Measurements from ENCODE around the gene OARD1.
"Not testable (repeated sequence)": the region's sequence is repeated elsewhere in the genome, so short reads cannot be mapped to it uniquely, and the experiment has no call there.

OARD1 gene

GRCh38 chr6:41022294-41022693 is 49.9 kb downstream of the OARD1 start:
- Histone ChIP-seq H3K4me1 (ENCODE audit: insufficient read depth, insufficient read length) (no peaks in the 10 kb centered on the region), H3K9me3 (ENCODE audit: insufficient read depth, low read length) (no peaks in the 10 kb centered on the region), H3K9ac (ENCODE audit: insufficient read length, low read depth) (no peak overlapping the region), H3K4me3 (ENCODE audit: insufficient read length, low read depth) (no peak overlapping the region), H3K36me3 (ENCODE audit: insufficient read depth, insufficient read length, low read length) (peaks cover 27% of the 10 kb centered on the region), H3K27me3 (ENCODE audit: insufficient read depth, insufficient read length) (no peaks in the 10 kb centered on the region)
- TF ChIP-seq SUZ12 (IDR thresholded peaks at IDR 0.05; ENCODE audit: extremely low read depth, insufficient read depth, insufficient read length) (no peak), YY1 (IDR thresholded peaks at IDR 0.05; ENCODE audit: insufficient read depth, insufficient read length) (no peak), ZNF274 (IDR thresholded peaks at IDR 0.05; ENCODE audit: low read depth, low read length) (no peak)
- DNase-seq (ENCODE audit: low read depth, low spot score), result no peak

DNA sequence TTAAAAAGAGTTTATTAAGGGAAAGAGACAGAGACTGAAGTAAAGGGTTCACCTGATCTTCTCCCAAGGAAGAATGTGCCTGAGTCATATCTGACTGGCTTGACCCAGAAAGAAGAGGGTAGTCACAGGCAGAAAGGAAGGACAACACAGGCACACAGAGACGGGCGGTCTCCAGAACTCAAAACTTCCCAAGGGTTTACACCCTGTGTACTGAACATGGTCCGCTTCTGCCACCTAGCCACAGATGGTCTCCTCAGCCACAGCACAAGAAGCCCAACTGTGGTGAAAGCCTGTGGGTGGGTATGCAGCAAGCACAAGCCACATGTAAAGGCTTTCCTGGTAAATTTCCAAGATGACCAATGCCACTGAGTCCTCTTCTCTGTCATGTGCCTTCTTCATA is 50.3 kb downstream of the OARD1 start:
- H3K36me3 ChIP-seq (ENCODE audit: insufficient read depth, insufficient read length, low read length), result peaks cover 27% of the 10 kb centered on the region
- H3K4me1 ChIP-seq (ENCODE audit: insufficient read depth, insufficient read length), result no peaks in the 10 kb centered on the region
- TF ChIP-seq YY1 (IDR thresholded peaks at IDR 0.05; ENCODE audit: insufficient read depth, insufficient read length) (no peak), SUZ12 (IDR thresholded peaks at IDR 0.05; ENCODE audit: extremely low read depth, insufficient read depth, insufficient read length) (no peak), ZNF274 (IDR thresholded peaks at IDR 0.05; ENCODE audit: low read depth, low read length) (no peak)
- H3K27me3 ChIP-seq (ENCODE audit: insufficient read depth, insufficient read length), result no peaks in the 10 kb centered on the region
- H3K4me3 ChIP-seq (ENCODE audit: insufficient read length, low read depth), result no peak overlapping the region
- H3K9ac ChIP-seq (ENCODE audit: insufficient read length, low read depth), result no peak overlapping the region
- H3K9me3 ChIP-seq (ENCODE audit: insufficient read depth, low read length), result no peaks in the 10 kb centered on the region
- no peak for DNase-seq (ENCODE audit: low read depth, low spot score)

DNA sequence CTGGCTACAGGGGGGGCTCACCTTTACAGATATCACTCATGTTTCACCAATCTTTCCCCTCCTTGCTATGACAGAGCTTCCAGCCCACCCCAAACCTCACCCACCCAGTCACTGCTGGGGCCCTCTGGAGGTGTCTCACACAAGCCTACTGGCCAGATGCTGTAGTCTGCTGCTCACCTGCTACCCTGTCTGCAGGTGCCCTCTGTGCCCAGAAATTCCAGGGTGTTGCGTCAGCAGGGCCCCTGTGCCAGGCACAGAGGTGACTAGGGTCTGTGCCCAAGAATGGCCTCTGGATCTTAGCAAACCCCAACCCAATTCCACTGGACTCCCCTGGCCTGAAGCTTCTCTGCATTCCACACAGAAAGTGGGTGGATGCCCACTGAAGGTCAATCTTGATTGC is 54.5 kb downstream of the OARD1 start:
- Histone ChIP-seq H3K4me1 (ENCODE audit: insufficient read depth, insufficient read length) (peaks cover 2% of the 10 kb centered on the region), H3K9ac (ENCODE audit: insufficient read length, low read depth) (no peak overlapping the region), H3K27me3 (ENCODE audit: insufficient read depth, insufficient read length) (no peaks in the 10 kb centered on the region), H3K4me3 (ENCODE audit: insufficient read length, low read depth) (no peak overlapping the region), H3K9me3 (ENCODE audit: insufficient read depth, low read length) (no peaks in the 10 kb centered on the region), H3K36me3 (ENCODE audit: insufficient read depth, insufficient read length, low read length) (peaks cover 3% of the 10 kb centered on the region)
- TF ChIP-seq SUZ12 (IDR thresholded peaks at IDR 0.05; ENCODE audit: extremely low read depth, insufficient read depth, insufficient read length) (no peak), ZNF274 (IDR thresholded peaks at IDR 0.05; ENCODE audit: low read depth, low read length) (no peak), YY1 (IDR thresholded peaks at IDR 0.05; ENCODE audit: insufficient read depth, insufficient read length) (no peak)
- no peak for DNase-seq (ENCODE audit: low read depth, low spot score)

DNA sequence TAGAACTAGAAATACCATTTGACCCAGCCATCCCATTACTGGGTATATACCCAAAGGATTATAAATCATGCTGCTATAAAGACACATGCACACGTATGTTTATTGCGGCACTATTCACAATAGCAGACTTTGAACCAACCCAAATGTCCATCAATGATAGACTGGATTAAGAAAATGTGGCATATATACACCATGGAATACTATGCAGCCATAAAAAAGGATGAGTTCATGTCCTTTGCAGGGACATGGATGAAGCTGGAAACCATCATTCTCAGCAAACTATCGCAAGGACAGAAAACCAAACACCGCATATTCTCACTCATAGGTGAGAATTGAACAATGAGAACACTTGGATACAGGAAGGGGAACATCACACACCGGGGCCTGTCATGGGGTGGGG is 56.3 kb downstream of the OARD1 start:
- not testable (repeated sequence) for DNase-seq (ENCODE audit: low read depth, low spot score); H3K36me3 ChIP-seq (ENCODE audit: insufficient read depth, insufficient read length, low read length); H3K9ac ChIP-seq (ENCODE audit: insufficient read length, low read depth); H3K9me3 ChIP-seq (ENCODE audit: insufficient read depth, low read length); H3K4me3 ChIP-seq (ENCODE audit: insufficient read length, low read depth); H3K27me3 ChIP-seq (ENCODE audit: insufficient read depth, insufficient read length); H3K4me1 ChIP-seq (ENCODE audit: insufficient read depth, insufficient read length)

- no peak for DNase-seq (ENCODE audit: low read depth, low spot score)
- H3K36me3 ChIP-seq (ENCODE audit: insufficient read depth, insufficient read length, low read length), result no peaks in the 10 kb centered on the region
- no peak for TF ChIP-seq YY1 (IDR thresholded peaks at IDR 0.05; ENCODE audit: insufficient read depth, insufficient read length)
- TF ChIP-seq SUZ12 (IDR thresholded peaks at IDR 0.05; ENCODE audit: extremely low read depth, insufficient read depth, insufficient read length), result no peak
- no peak for TF ChIP-seq ZNF274 (IDR thresholded peaks at IDR 0.05; ENCODE audit: low read depth, low read length)
- H3K9ac ChIP-seq (ENCODE audit: insufficient read length, low read depth), result no peak overlapping the region
- H3K27me3 ChIP-seq (ENCODE audit: insufficient read depth, insufficient read length), result no peaks in the 10 kb centered on the region
- H3K4me1 ChIP-seq (ENCODE audit: insufficient read depth, insufficient read length), result peaks cover 2% of the 10 kb centered on the region
- no peak overlapping the region for H3K4me3 ChIP-seq (ENCODE audit: insufficient read length, low read depth)
- no peaks in the 10 kb centered on the region for H3K9me3 ChIP-seq (ENCODE audit: insufficient read depth, low read length)
These were observed 57.4 kb downstream of the OARD1 start for GRCh38 chr6:41014780-41015179.
